ENCODE results near the gene GNG8. TPM values are rescaled to one million over a fixed set of nuclear protein-coding genes. Genes with fewer than 3 reads are reported as not detected.

The GNG8 gene
- polyA plus RNA-seq, 10 donors, result 0.65 to 1.9 (median 0.80) TPM; not detected in 7

GRCh38 chr19:46603752-46604231 is 32.2 kb downstream of the GNG8 start:
- DNase-seq, result no peak

GRCh38 chr19:46603195-46603637 is 32.8 kb downstream of the GNG8 start:
- no peak for DNase-seq

GRCh38 chr19:46602392-46603194 is 33.4 kb downstream of the GNG8 start:
- DNase-seq, result no peak

- no peak for DNase-seq
Observed at GRCh38 chr19:46601318-46602224, 34.4 kb downstream of the GNG8 start, which contains the start of gene CALM3. TSS of gene CALM3 (plus strand) at chr19:46601330. CDS start at chr19:46601435, 105 bp downstream.

- peak; percentile 99 to 100 (median 99) for DNase-seq
Observed at GRCh38 chr19:46600384-46601317, 35.4 kb downstream of the GNG8 start.

- no peak for DNase-seq
Observed at GRCh38 chr19:46599716-46600373, 36.2 kb downstream of the GNG8 start.

- no peak for DNase-seq
Observed at GRCh38 chr19:46598372-46598917, 37.6 kb downstream of the GNG8 start.

- DNase-seq, result no peak
Observed at GRCh38 chr19:46596008-46596407, 40.0 kb downstream of the GNG8 start.

- DNase-seq, result no peak
Observed at GRCh38 chr19:46591870-46592269, 44.1 kb downstream of the GNG8 start.

- no peak for DNase-seq
Observed at GRCh38 chr19:46591254-46591653, 44.7 kb downstream of the GNG8 start.

- no peak for DNase-seq
Observed at GRCh38 chr19:46587861-46588260, 48.1 kb downstream of the GNG8 start.

GRCh38 chr19:46586294-46586693 is 49.7 kb downstream of the GNG8 start:
- DNase-seq, result no peak

GRCh38 chr19:46585539-46585938 is 50.5 kb downstream of the GNG8 start:
- DNase-seq, result no peak

Other genes with a start within 250 kb of the GNG8 start
- 10 to 100 TPM; 48.0 to 74.7 (median 61.4) TPM for gene CCDC8, start 222.6 kb downstream of the GNG8 start, polyA plus RNA-seq (ENCODE audit: insufficient read length in 10 of 10)
- under 1 TPM; 0.24 to 0.70 (median 0.40) TPM for gene PNMA8C, start 207.3 kb downstream of the GNG8 start, polyA plus RNA-seq (ENCODE audit: insufficient read length in 10 of 10)
- 10 to 100 TPM; 27.2 to 52.9 (median 43.9) TPM for gene PNMA8A, start 164.6 kb downstream of the GNG8 start, polyA plus RNA-seq (ENCODE audit: insufficient read length in 10 of 10)
- 1 to 10 TPM; 2.0 to 4.9 (median 3.1) TPM for gene PNMA8B, start 140.3 kb downstream of the GNG8 start, polyA plus RNA-seq (ENCODE audit: insufficient read length in 10 of 10)
- gene CALM3, start 34.9 kb downstream of the GNG8 start, polyA plus RNA-seq (ENCODE audit: insufficient read length in 10 of 10), result 100 to 1,000 TPM; 173 to 292 (median 221) TPM
- gene PTGIR, start 11.1 kb downstream of the GNG8 start, polyA plus RNA-seq (ENCODE audit: insufficient read length in 10 of 10), result 1 to 10 TPM; 1.8 to 4.8 (median 3.4) TPM
- gene DACT3, start 25.0 kb upstream of the GNG8 start, polyA plus RNA-seq (ENCODE audit: insufficient read length in 10 of 10), result 10 to 100 TPM; 11.1 to 22.7 (median 14.4) TPM
- 10 to 100 TPM; 17.4 to 32.9 (median 20.5) TPM for gene PRKD2, start 80.9 kb upstream of the GNG8 start, polyA plus RNA-seq (ENCODE audit: insufficient read length in 10 of 10)
- 10 to 100 TPM; 12.5 to 21.1 (median 16.7) TPM for gene FKRP, start 109.9 kb upstream of the GNG8 start, polyA plus RNA-seq (ENCODE audit: insufficient read length in 10 of 10)
- 10 to 100 TPM; 39.6 to 61.4 (median 45.5) TPM for gene STRN4, start 110.2 kb upstream of the GNG8 start, polyA plus RNA-seq (ENCODE audit: insufficient read length in 10 of 10)
- 10 to 100 TPM; 17.0 to 33.9 (median 21.3) TPM for gene SLC1A5, start 152.4 kb upstream of the GNG8 start, polyA plus RNA-seq (ENCODE audit: insufficient read length in 10 of 10)
- 10 to 100 TPM; 40.2 to 80.4 (median 54.6) TPM for gene AP2S1, start 214.6 kb upstream of the GNG8 start, polyA plus RNA-seq (ENCODE audit: insufficient read length in 10 of 10)
- gene ARHGAP35, start 224.8 kb upstream of the GNG8 start, polyA plus RNA-seq (ENCODE audit: insufficient read length in 10 of 10), result 10 to 100 TPM; 32.3 to 44.8 (median 37.1) TPM